22Rv1 (cell line): Measurements from ENCODE around the gene PLA2G6.
"Not testable (repeated sequence)": the region's sequence is repeated elsewhere in the genome, so short reads cannot be mapped to it uniquely, and the experiment has no call there.

ENCODE experiments used
- H3K27ac ChIP-seq: fragments of 450-650 bp; 2 replicates; pipeline ENCODE4 v1.5.1; 2017
- ZFX ChIP-seq: fragments of 450-650 bp; IDR thresholded peaks from 2 replicates; pipeline ENCODE4 v1.6.1; 2017; ENCODE audit warnings: antibody characterized with exemption, borderline replicate concordance
- TF ChIP-seq, protein P1 (sequence below): fragments of 450-650 bp; IDR thresholded peaks from 2 replicates; pipeline ENCODE4 v1.5.1; 2017; ENCODE audit warnings: mild to moderate bottlenecking

The PLA2G6 gene

GRCh38 chr22:38162881-38163843 lies 18.5 kb downstream of the PLA2G6 start:
- 0 out of 2 replicates have a peak overlapping the region, but pooled peaks have one; percentile 15 for H3K27ac ChIP-seq
- TF ChIP-seq, protein P1, sequence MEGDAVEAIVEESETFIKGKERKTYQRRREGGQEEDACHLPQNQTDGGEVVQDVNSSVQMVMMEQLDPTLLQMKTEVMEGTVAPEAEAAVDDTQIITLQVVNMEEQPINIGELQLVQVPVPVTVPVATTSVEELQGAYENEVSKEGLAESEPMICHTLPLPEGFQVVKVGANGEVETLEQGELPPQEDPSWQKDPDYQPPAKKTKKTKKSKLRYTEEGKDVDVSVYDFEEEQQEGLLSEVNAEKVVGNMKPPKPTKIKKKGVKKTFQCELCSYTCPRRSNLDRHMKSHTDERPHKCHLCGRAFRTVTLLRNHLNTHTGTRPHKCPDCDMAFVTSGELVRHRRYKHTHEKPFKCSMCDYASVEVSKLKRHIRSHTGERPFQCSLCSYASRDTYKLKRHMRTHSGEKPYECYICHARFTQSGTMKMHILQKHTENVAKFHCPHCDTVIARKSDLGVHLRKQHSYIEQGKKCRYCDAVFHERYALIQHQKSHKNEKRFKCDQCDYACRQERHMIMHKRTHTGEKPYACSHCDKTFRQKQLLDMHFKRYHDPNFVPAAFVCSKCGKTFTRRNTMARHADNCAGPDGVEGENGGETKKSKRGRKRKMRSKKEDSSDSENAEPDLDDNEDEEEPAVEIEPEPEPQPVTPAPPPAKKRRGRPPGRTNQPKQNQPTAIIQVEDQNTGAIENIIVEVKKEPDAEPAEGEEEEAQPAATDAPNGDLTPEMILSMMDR = no peak
- TF ChIP-seq ZFX = no peak

GRCh38 chr22:38155703-38156102 lies 25.9 kb downstream of the PLA2G6 start:
- no peak for TF ChIP-seq ZFX
- TF ChIP-seq, protein P1 = no peak
- H3K27ac ChIP-seq = no peak overlapping the region

DNA sequence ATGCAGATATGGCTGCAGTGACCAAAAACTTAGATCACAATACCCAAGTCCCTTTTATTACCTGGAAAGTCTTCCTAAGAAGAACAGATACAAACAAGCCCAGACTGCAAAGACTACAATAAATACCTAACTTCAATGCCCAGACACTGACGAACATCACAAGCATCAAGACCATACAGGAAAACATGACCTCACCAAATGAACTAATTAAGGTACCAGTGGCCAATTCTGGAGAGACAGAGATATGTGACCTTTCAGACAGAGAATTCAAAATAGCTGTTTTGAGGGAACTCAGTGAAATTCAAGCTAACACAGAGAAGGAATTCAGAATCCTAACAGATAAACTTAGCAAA lies 27.1 kb downstream of the PLA2G6 start:
- not testable (repeated sequence) for H3K27ac ChIP-seq

DNA sequence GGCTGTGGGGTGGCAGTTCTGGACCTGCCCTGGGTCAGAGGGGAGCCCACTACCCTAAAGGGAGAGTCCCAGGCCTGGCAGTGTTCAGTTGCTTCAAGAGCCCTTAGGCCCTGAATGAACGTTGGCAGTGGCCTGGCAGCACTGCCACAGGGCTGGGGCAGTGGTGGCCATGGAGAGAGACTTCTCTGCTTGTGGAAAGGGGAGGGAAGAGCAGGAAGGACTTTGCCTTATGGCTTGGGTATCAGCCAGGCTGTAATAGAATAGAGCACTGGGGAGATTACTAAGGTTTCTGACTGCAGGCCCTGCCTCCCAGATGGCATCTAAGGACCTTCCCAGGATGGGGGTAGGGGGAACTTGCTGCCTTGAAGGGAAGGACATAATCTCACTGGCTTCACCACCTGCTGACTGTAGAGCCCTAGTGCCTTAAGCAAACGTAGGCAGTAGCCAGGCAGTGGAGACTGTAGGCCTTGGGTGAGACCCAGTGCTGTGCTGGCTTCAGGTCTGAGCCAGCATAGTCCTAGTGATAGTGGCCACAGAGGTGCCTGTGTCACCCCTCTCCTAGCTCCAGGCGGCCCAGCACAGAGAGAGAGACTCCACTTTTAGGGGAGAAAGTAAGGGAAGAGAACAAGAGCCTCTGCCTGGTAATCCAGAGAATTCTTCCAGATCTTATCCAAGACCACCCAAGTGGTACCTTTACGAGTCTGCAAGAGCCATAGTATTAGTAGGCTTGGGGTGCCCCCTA lies 27.6 kb downstream of the PLA2G6 start:
- TF ChIP-seq, protein P1 = no peak
- TF ChIP-seq ZFX = no peak
- no peak overlapping the region for H3K27ac ChIP-seq

GRCh38 chr22:38151126-38151500 lies 30.5 kb downstream of the PLA2G6 start:
- H3K27ac ChIP-seq = no peak overlapping the region

DNA sequence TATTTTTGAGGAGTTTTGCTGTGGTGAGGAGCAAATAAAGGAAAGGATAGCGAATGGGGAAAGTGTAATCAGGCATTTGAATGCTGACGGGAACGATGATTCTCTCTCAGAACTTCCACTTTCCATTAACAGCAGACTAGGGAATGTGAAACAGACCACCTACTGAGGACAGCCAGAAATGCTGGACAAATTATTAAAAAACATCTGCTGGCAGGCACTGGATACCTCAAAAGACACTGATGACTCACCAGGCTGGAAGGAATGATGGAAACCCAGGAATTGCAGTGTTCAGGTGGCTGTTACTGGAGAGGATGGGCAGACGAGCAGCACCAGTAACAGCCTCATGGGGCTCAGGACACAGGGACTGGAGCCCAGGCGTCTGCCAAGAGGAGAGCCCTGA lies 33.4 kb downstream of the PLA2G6 start:
- no peak overlapping the region for H3K27ac ChIP-seq
- no peak for TF ChIP-seq ZFX
- TF ChIP-seq, protein P1 = no peak

More at GRCh38 chr22:38151126-38151500, 30.5 kb downstream of the PLA2G6 start:
- TF ChIP-seq, protein P1 = no peak
- TF ChIP-seq ZFX = no peak

DNA sequence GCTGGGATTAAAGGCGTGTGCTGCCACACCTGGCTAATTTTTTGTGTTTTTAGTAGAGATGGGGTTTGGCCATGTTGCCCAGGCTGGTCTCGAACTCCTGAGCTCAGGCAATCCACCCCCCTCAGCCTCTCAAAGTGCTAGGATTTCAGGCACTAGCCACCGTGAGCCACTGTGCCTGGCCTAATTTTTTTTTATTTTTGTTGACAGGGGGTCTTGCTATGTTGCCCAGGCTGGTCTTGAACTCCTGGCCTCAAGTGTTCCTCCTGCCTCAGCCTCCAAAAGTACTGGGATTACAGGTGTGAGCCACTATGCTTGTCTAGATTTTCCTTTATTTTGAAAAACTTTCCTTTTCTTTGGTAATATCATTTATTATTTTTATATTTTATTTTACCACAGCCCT lies 35.5 kb downstream of the PLA2G6 start:
- H3K27ac ChIP-seq = not testable (repeated sequence)

DNA sequence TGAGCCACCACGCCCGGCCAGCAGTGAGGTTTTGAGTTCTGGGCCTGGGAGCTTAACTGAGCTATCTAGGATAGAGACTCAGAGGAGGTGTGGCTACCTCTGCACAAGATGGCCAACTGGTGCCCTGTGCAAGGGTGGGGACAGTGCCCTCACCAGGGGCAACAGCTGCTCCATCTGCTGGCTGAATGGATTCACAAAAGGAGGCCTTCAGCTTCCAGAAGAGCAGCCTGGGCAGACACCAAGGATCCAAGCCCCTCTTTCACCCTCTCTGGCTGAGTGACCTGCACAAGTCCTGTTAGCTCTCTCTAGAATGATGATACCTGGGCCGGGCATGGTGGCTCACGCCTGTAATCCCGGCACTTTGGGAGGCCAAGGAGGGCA lies 37.6 kb downstream of the PLA2G6 start:
- TF ChIP-seq, protein P1 = peak; percentile 28
- no peak for TF ChIP-seq ZFX
- H3K27ac ChIP-seq = peak overlapping the region; percentile 75
